Measurements from ENCODE around the gene JMJD7.

- TF ChIP-seq CTCF (conservative IDR thresholded peaks at IDR 0.05; ENCODE audit: low read length) (no peak), EZH2phosphoT487 (IDR thresholded peaks at IDR 0.05; ENCODE audit: borderline replicate concordance, low read depth, low read length) (no peak)
Measured at GRCh38 chr15:41856716-41857115, 28.8 kb downstream of the JMJD7 start.
